Measurements from ENCODE around the gene SH2D1B. TPM values are rescaled to one million over a fixed set of nuclear protein-coding genes. Genes with fewer than 3 reads are reported as not detected.

The SH2D1B gene
- total RNA-seq, 1 donor, result not detected

DNA sequence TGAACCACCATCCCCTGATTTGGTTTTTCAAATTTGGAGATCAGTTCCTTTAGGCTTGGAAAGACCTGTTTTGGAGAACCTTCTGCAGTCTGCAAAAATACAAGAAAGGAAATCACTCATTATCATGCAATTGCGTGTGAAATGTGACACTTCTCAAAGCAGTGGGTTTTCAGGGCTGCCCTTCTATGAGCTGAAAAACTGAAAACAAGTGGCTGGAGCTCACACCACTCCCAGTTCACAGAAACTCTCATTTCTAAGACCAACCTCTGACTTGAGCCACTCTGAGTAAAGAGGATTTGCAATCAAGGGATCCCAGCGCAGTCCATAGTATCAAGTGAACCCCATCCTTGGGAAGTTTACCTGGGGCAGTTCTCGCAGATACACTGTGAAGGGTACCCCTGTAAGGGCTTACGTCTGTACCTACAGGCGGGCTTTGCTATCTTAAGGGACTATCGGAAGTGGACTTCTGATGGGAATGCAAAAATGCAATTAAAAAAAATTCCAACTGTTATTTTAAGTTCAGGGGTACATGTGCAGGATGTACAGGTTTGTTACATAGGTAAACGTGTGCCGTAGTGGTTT lies 12.8 kb downstream of the SH2D1B start:
- Histone ChIP-seq H3K4me3 (ENCODE audit: insufficient read depth, low read length) (no peak overlapping the region), H3K36me3 (ENCODE audit: insufficient read depth, low read length) (no peaks in the 10 kb centered on the region), H3K9me3 (ENCODE audit: low read depth, low read length) (no peaks in the 10 kb centered on the region), H3K27me3 (ENCODE audit: insufficient read depth, low read length) (peaks cover 27% of the 10 kb centered on the region), H4K20me1 (ENCODE audit: insufficient read depth, low read length) (no peaks in the 10 kb centered on the region), H3K4me2 (ENCODE audit: insufficient read depth, low read length) (no peak overlapping the region), H3K27ac (ENCODE audit: low read depth, low read length) (no peak overlapping the region), H2AFZ (ENCODE audit: low read length) (no peak overlapping the region), H3K79me2 (ENCODE audit: insufficient read depth, low read length) (no peaks in the 10 kb centered on the region), H3K4me1 (ENCODE audit: insufficient read depth, low read length) (no peaks in the 10 kb centered on the region)
- TF ChIP-seq, protein P1, sequence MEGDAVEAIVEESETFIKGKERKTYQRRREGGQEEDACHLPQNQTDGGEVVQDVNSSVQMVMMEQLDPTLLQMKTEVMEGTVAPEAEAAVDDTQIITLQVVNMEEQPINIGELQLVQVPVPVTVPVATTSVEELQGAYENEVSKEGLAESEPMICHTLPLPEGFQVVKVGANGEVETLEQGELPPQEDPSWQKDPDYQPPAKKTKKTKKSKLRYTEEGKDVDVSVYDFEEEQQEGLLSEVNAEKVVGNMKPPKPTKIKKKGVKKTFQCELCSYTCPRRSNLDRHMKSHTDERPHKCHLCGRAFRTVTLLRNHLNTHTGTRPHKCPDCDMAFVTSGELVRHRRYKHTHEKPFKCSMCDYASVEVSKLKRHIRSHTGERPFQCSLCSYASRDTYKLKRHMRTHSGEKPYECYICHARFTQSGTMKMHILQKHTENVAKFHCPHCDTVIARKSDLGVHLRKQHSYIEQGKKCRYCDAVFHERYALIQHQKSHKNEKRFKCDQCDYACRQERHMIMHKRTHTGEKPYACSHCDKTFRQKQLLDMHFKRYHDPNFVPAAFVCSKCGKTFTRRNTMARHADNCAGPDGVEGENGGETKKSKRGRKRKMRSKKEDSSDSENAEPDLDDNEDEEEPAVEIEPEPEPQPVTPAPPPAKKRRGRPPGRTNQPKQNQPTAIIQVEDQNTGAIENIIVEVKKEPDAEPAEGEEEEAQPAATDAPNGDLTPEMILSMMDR (IDR thresholded peaks at IDR 0.05; ENCODE audit: extremely low read depth, low read depth, low read length), result no peak
- no peak for DNase-seq (ENCODE audit: insufficient read length, low spot score, missing footprints)

DNA sequence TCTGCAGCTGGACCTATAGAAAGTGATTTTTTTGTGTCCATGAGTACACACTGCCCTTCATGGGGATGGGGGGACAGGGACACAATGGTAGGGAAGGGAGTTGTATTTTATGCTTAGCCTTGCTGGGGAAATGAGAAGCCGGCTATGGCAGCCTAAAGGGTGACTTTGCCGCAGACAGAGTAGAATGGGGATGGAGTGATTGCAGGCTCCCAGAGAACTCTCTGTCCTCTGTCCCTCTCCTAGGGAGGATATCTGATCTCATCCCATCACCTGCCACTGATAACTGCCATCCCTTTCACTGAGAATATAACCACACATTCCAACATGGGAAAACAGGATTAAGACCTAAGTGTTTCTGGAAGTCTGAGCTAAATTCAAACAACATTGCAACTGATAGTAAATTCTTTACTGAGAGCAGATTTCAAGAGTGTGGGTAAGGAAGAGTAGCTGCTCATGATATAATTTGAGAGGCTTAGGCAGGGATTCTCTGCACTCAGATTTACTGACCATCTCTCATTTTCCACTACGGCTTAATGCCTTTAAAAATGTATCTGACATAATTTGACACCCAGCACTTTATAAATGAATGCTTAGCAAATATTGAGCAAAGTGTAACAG lies 13.9 kb downstream of the SH2D1B start:
- Histone ChIP-seq H3K4me3 (ENCODE audit: insufficient read depth, low read length) (no peak overlapping the region), H3K9me3 (ENCODE audit: low read depth, low read length) (no peaks in the 10 kb centered on the region), H3K36me3 (ENCODE audit: insufficient read depth, low read length) (no peaks in the 10 kb centered on the region), H2AFZ (ENCODE audit: low read length) (no peak overlapping the region), H3K4me1 (ENCODE audit: insufficient read depth, low read length) (no peaks in the 10 kb centered on the region), H3K27me3 (ENCODE audit: insufficient read depth, low read length) (peaks cover 27% of the 10 kb centered on the region), H4K20me1 (ENCODE audit: insufficient read depth, low read length) (no peaks in the 10 kb centered on the region), H3K27ac (ENCODE audit: low read depth, low read length) (no peak overlapping the region), H3K79me2 (ENCODE audit: insufficient read depth, low read length) (no peaks in the 10 kb centered on the region), H3K4me2 (ENCODE audit: insufficient read depth, low read length) (no peak overlapping the region)
- TF ChIP-seq, protein P1 (IDR thresholded peaks at IDR 0.05; ENCODE audit: extremely low read depth, low read depth, low read length), result no peak
- DNase-seq (ENCODE audit: insufficient read length, low spot score, missing footprints), result no peak

GRCh38 chr1:162397039-162397448 lies 14.9 kb downstream of the SH2D1B start:
- Histone ChIP-seq H3K4me1 (ENCODE audit: insufficient read depth, low read length) (no peaks in the 10 kb centered on the region), H4K20me1 (ENCODE audit: insufficient read depth, low read length) (no peaks in the 10 kb centered on the region), H3K4me3 (ENCODE audit: insufficient read depth, low read length) (no peak overlapping the region), H3K27me3 (ENCODE audit: insufficient read depth, low read length) (peaks cover 27% of the 10 kb centered on the region), H3K79me2 (ENCODE audit: insufficient read depth, low read length) (no peaks in the 10 kb centered on the region), H2AFZ (ENCODE audit: low read length) (no peak overlapping the region), H3K36me3 (ENCODE audit: insufficient read depth, low read length) (no peaks in the 10 kb centered on the region), H3K4me2 (ENCODE audit: insufficient read depth, low read length) (no peak overlapping the region), H3K9me3 (ENCODE audit: low read depth, low read length) (no peaks in the 10 kb centered on the region), H3K27ac (ENCODE audit: low read depth, low read length) (no peak overlapping the region)
- TF ChIP-seq, protein P1 (IDR thresholded peaks at IDR 0.05; ENCODE audit: extremely low read depth, low read depth, low read length), result peak; percentile 13
- no peak for DNase-seq (ENCODE audit: insufficient read length, low spot score, missing footprints)

GRCh38 chr1:162396201-162396906 lies 15.6 kb downstream of the SH2D1B start:
- no peak overlapping the region for H3K27ac ChIP-seq (ENCODE audit: low read depth, low read length)
- H3K4me3 ChIP-seq (ENCODE audit: insufficient read depth, low read length), result no peak overlapping the region
- H4K20me1 ChIP-seq (ENCODE audit: insufficient read depth, low read length), result no peaks in the 10 kb centered on the region
- H2AFZ ChIP-seq (ENCODE audit: low read length), result no peak overlapping the region
- H3K4me2 ChIP-seq (ENCODE audit: insufficient read depth, low read length), result no peak overlapping the region
- no peaks in the 10 kb centered on the region for H3K79me2 ChIP-seq (ENCODE audit: insufficient read depth, low read length)
- no peak for DNase-seq (ENCODE audit: insufficient read length, low spot score, missing footprints)
- TF ChIP-seq, protein P1 (IDR thresholded peaks at IDR 0.05; ENCODE audit: extremely low read depth, low read depth, low read length), result no peak
- H3K9me3 ChIP-seq (ENCODE audit: low read depth, low read length), result no peaks in the 10 kb centered on the region
- no peaks in the 10 kb centered on the region for H3K36me3 ChIP-seq (ENCODE audit: insufficient read depth, low read length)
- no peaks in the 10 kb centered on the region for H3K4me1 ChIP-seq (ENCODE audit: insufficient read depth, low read length)
- H3K27me3 ChIP-seq (ENCODE audit: insufficient read depth, low read length), result peaks cover 27% of the 10 kb centered on the region
